Subcutaneous abdominal adipose tissue (tissue), 5 donors: Measurements from ENCODE around the gene FCHSD2.

Experiments used
- H3K27ac ChIP-seq: one replicate; pipeline ENCODE4 v1.7.0; 2013; ENCODE audit warnings: low read depth, mild to moderate bottlenecking, inconsistent platforms, low read length, moderate library complexity
- H3K27me3 ChIP-seq, 5 donors: one replicate each; pipeline ENCODE4 v1.7.0; 2013; ENCODE audit warnings: low read length in 5 of 5, inconsistent platforms in 1 of 5; ENCODE audit not compliant: control insufficient read depth in 5 of 5, insufficient read depth in 4 of 5
- H3K36me3 ChIP-seq, 5 donors: one replicate each; pipeline ENCODE4 v1.7.0; 2013; ENCODE audit warnings: low read length in 5 of 5; ENCODE audit not compliant: control insufficient read depth in 5 of 5, insufficient read depth in 5 of 5
- H3K4me1 ChIP-seq, 5 donors: one replicate each; pipeline ENCODE4 v1.7.0; 2013; ENCODE audit warnings: low read length in 5 of 5, mild to moderate bottlenecking in 3 of 5, moderate library complexity in 1 of 5; ENCODE audit not compliant: control insufficient read depth in 5 of 5, insufficient read depth in 5 of 5
- H3K4me3 ChIP-seq, 5 donors: one replicate each; pipeline ENCODE4 v1.7.0; 2013; ENCODE audit warnings: low read length in 5 of 5, low read depth in 1 of 5
- H3K9ac ChIP-seq, 5 donors: one replicate each; pipeline ENCODE4 v1.7.0; 2013; ENCODE audit warnings: low read length in 5 of 5, mild to moderate bottlenecking in 4 of 5, moderate library complexity in 3 of 5
- H3K9me3 ChIP-seq, 5 donors: one replicate each; pipeline ENCODE4 v1.7.0; 2013; ENCODE audit warnings: low read length in 5 of 5; ENCODE audit not compliant: control insufficient read depth in 5 of 5
- donor health status: healthy.
- donor health status: healthy.
- donor health status: healthy.
- donor health status: healthy.
- donor health status: healthy.

FCHSD2 gene

GRCh38 chr11:72951888-72952287, 190.2 kb downstream of the FCHSD2 start:
- Histone ChIP-seq H3K36me3 (no peaks in the 10 kb centered on the region), H3K27ac (no peak overlapping the region)

DNA sequence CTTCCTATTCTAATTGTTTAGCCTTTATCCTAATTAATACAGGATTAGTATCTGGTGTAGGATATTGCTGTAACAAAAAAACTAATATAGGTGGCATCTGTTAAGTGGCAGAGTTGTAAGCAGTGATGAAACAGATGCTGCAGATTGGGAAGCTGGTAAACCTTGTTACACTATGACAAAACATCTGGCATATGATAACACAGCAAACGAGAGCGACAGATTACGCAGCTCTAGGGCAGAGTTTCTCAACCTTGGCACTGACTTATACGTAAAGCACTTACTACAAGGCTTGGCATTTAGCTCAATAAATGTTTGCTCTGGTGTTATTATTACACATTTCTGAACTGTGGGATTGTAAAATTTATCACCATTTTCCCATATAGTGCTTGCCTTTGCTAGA, 190.9 kb downstream of the FCHSD2 start:
- H3K36me3 ChIP-seq: no peaks in the 10 kb centered on the region
- no peak overlapping the region for H3K27ac ChIP-seq
- no peaks in the 10 kb centered on the region for H3K9me3 ChIP-seq
- H3K4me1 ChIP-seq: peaks cover 0 to 4% (median 0%) of the 10 kb centered on the region in 5 donors
- H3K4me3 ChIP-seq: no peak overlapping the region
- H3K27me3 ChIP-seq: no peaks in the 10 kb centered on the region
- peak overlapping the region in 1 of 5 donors; percentile 13 for H3K9ac ChIP-seq

More at GRCh38 chr11:72951888-72952287, 190.2 kb downstream of the FCHSD2 start:
- Histone ChIP-seq H3K4me1 (peaks cover 0 to 4% (median 0%) of the 10 kb centered on the region in 5 donors), H3K4me3 (no peak overlapping the region), H3K9me3 (no peaks in the 10 kb centered on the region), H3K27me3 (no peaks in the 10 kb centered on the region), H3K9ac (no peak overlapping the region)

- Histone ChIP-seq H3K9me3 (no peaks in the 10 kb centered on the region), H3K36me3 (no peaks in the 10 kb centered on the region), H3K9ac (no peak overlapping the region), H3K27ac (no peak overlapping the region), H3K4me1 (peaks cover 0 to 4% (median 0%) of the 10 kb centered on the region in 5 donors), H3K4me3 (no peak overlapping the region), H3K27me3 (no peaks in the 10 kb centered on the region)
These were observed 191.4 kb downstream of the FCHSD2 start for GRCh38 chr11:72950685-72951084.

DNA sequence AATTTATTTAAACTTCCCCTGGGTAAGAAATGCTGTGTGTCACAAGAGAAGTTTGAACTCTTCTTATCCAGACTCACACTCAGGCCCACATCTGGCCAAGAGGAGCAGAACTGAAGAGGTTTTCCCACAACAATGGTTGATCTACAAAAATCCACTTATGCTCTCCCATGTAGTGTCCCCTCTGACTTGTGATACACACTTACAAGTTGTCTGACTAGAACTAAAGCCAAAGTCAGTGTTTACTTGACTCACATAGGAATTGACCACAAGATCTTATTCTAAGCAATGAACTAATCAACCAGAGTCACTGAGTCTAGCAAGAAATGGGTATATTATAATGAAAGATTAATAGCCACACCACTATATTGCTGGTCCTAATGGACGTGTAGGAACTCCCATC, 194.9 kb downstream of the FCHSD2 start:
- no peak overlapping the region for H3K4me3 ChIP-seq
- no peaks in the 10 kb centered on the region for H3K9me3 ChIP-seq
- H3K27me3 ChIP-seq: no peaks in the 10 kb centered on the region
- no peak overlapping the region for H3K27ac ChIP-seq
- H3K9ac ChIP-seq: no peak overlapping the region
- H3K36me3 ChIP-seq: no peaks in the 10 kb centered on the region
- peaks cover 0 to 4% (median 0%) of the 10 kb centered on the region in 5 donors for H3K4me1 ChIP-seq

- H3K9ac ChIP-seq: no peak overlapping the region
- H3K36me3 ChIP-seq: no peaks in the 10 kb centered on the region
- H3K4me3 ChIP-seq: no peak overlapping the region
- H3K9me3 ChIP-seq: no peaks in the 10 kb centered on the region
- no peak overlapping the region for H3K27ac ChIP-seq
- H3K27me3 ChIP-seq: no peaks in the 10 kb centered on the region
- peaks cover 0 to 2% (median 0%) of the 10 kb centered on the region in 5 donors for H3K4me1 ChIP-seq
These were observed 198.5 kb downstream of the FCHSD2 start for GRCh38 chr11:72943664-72944063.

DNA sequence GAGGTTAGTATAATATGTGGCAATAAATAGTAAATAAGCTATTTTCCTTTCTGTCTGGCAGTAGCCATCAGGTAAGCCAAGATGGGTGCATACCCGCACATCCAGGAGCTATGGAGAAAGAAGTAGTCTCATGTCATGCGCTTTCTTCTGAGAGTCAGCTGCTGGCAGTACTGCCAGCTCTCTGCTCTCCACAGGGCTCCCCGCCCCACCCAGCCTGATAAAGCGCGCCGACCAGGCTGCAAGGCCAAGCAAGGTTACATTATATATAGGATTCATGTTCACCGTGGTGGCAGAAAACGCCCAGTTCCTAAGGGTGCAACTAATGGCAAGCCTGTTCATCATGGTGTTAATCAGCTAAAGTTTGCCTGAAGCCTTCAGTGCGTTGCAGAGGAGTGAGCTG, 201.7 kb downstream of the FCHSD2 start:
- Histone ChIP-seq H3K27me3 (no peaks in the 10 kb centered on the region), H3K9ac (no peak overlapping the region), H3K36me3 (no peaks in the 10 kb centered on the region), H3K9me3 (no peaks in the 10 kb centered on the region), H3K27ac (no peak overlapping the region), H3K4me1 (peaks cover 0 to 8% (median 0%) of the 10 kb centered on the region in 5 donors), H3K4me3 (no peak overlapping the region)

- Histone ChIP-seq H3K36me3 (no peaks in the 10 kb centered on the region), H3K27ac (no peak overlapping the region), H3K9me3 (no peaks in the 10 kb centered on the region), H3K9ac (no peak overlapping the region), H3K4me3 (no peak overlapping the region), H3K27me3 (no peaks in the 10 kb centered on the region), H3K4me1 (peaks cover 0 to 8% (median 0%) of the 10 kb centered on the region in 5 donors)
These were observed 203.1 kb downstream of the FCHSD2 start for GRCh38 chr11:72939031-72939430.

- Histone ChIP-seq H3K9me3 (no peaks in the 10 kb centered on the region), H3K36me3 (no peaks in the 10 kb centered on the region), H3K27ac (no peak overlapping the region), H3K9ac (no peak overlapping the region), H3K4me3 (no peak overlapping the region), H3K4me1 (peaks cover 0 to 8% (median 0%) of the 10 kb centered on the region in 5 donors), H3K27me3 (no peaks in the 10 kb centered on the region)
These were observed 204.7 kb downstream of the FCHSD2 start for GRCh38 chr11:72937439-72937838.

GRCh38 chr11:72935700-72936099, 206.4 kb downstream of the FCHSD2 start:
- no peaks in the 10 kb centered on the region for H3K27me3 ChIP-seq
- peaks cover 0 to 8% (median 0%) of the 10 kb centered on the region in 5 donors for H3K4me1 ChIP-seq
- no peak overlapping the region for H3K9ac ChIP-seq
- H3K27ac ChIP-seq: no peak overlapping the region
- H3K4me3 ChIP-seq: no peak overlapping the region
- H3K36me3 ChIP-seq: no peaks in the 10 kb centered on the region
- no peaks in the 10 kb centered on the region for H3K9me3 ChIP-seq

- H3K36me3 ChIP-seq: no peaks in the 10 kb centered on the region
- no peak overlapping the region for H3K4me3 ChIP-seq
- H3K4me1 ChIP-seq: peaks cover 0 to 8% (median 0%) of the 10 kb centered on the region in 5 donors
- no peak overlapping the region for H3K27ac ChIP-seq
- no peaks in the 10 kb centered on the region for H3K9me3 ChIP-seq
- H3K9ac ChIP-seq: no peak overlapping the region
- H3K27me3 ChIP-seq: no peaks in the 10 kb centered on the region
These were observed 210.0 kb downstream of the FCHSD2 start for GRCh38 chr11:72932132-72932570.

DNA sequence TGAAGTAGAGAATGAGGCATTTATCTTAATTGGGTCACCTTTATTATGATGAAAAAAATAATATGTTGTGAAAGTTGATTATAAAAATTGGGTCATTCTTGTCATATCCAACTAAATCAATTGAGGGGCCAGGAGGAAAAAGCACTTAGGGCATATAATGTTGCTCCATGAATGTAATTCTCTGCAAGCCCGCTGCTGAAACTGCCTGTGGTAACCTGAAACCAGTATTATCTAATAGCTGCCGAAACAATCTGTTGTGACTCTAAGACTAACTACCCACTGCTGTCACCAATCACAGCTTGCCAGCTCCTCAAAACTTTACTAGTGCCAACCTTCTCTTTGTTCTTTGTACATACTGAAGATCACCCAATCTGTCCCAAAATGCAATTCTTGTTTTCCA, 212.1 kb downstream of the FCHSD2 start:
- H3K4me3 ChIP-seq: no peak overlapping the region
- H3K27me3 ChIP-seq: no peaks in the 10 kb centered on the region
- peaks cover 0 to 3% (median 0%) of the 10 kb centered on the region in 5 donors for H3K4me1 ChIP-seq
- no peaks in the 10 kb centered on the region for H3K9me3 ChIP-seq
- peaks cover 0 to 2% (median 0%) of the 10 kb centered on the region in 5 donors for H3K36me3 ChIP-seq
- no peak overlapping the region for H3K27ac ChIP-seq
- no peak overlapping the region for H3K9ac ChIP-seq
